ENCODE data around the gene MRPS23.

- no peak for TF ChIP-seq TAF1 (IDR thresholded peaks at IDR 0.05; ENCODE audit: borderline replicate concordance, insufficient read depth, low read length)
- no peak for TF ChIP-seq POLR2AphosphoS5 (IDR thresholded peaks at IDR 0.05; ENCODE audit: low read depth, low read length)
- no peak for TF ChIP-seq FOXP2 (optimal IDR thresholded peaks at IDR 0.05; ENCODE audit: borderline replicate concordance, extremely low read depth, extremely low read length, insufficient read depth)
- TF ChIP-seq, protein P1, sequence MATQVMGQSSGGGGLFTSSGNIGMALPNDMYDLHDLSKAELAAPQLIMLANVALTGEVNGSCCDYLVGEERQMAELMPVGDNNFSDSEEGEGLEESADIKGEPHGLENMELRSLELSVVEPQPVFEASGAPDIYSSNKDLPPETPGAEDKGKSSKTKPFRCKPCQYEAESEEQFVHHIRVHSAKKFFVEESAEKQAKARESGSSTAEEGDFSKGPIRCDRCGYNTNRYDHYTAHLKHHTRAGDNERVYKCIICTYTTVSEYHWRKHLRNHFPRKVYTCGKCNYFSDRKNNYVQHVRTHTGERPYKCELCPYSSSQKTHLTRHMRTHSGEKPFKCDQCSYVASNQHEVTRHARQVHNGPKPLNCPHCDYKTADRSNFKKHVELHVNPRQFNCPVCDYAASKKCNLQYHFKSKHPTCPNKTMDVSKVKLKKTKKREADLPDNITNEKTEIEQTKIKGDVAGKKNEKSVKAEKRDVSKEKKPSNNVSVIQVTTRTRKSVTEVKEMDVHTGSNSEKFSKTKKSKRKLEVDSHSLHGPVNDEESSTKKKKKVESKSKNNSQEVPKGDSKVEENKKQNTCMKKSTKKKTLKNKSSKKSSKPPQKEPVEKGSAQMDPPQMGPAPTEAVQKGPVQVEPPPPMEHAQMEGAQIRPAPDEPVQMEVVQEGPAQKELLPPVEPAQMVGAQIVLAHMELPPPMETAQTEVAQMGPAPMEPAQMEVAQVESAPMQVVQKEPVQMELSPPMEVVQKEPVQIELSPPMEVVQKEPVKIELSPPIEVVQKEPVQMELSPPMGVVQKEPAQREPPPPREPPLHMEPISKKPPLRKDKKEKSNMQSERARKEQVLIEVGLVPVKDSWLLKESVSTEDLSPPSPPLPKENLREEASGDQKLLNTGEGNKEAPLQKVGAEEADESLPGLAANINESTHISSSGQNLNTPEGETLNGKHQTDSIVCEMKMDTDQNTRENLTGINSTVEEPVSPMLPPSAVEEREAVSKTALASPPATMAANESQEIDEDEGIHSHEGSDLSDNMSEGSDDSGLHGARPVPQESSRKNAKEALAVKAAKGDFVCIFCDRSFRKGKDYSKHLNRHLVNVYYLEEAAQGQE (IDR thresholded peaks at IDR 0.05; ENCODE audit: insufficient read depth in 1 of 2, low read depth in 2 of 2, low read length in 2 of 2): no peak
Measured at GRCh38 chr17:57870283-57870635, 20.4 kb upstream of the MRPS23 start.

Measured in PFSK-1 (cell line).